22Rv1 (cell line): ENCODE results near the gene PRDM11.

ENCODE experiments used
- CTCF ChIP-seq: fragments of 450-650 bp; IDR thresholded peaks from 2 replicates; pipeline ENCODE4 v1.5.1; 2017; ENCODE audit warnings: mild to moderate bottlenecking
- ZFX ChIP-seq: fragments of 450-650 bp; IDR thresholded peaks from 2 replicates; pipeline ENCODE4 v1.6.1; 2017; ENCODE audit warnings: antibody characterized with exemption, borderline replicate concordance

GRCh38 chr11:45247433-45247832 is 101.0 kb downstream of the PRDM11 start:
- TF ChIP-seq CTCF (no peak), ZFX (no peak)
